Kidney capillary endothelial cell (primary cell): ENCODE data around the gene TRAIP.
"Not testable (repeated sequence)": the region's sequence is repeated elsewhere in the genome, so short reads cannot be mapped to it uniquely, and the experiment has no call there.

Experiments used
- DNase-seq: peaks from one replicate; pipeline ENCODE4 v3.0.0-alpha.2; 2018; ENCODE audit warnings: low spot score

TRAIP gene

DNA sequence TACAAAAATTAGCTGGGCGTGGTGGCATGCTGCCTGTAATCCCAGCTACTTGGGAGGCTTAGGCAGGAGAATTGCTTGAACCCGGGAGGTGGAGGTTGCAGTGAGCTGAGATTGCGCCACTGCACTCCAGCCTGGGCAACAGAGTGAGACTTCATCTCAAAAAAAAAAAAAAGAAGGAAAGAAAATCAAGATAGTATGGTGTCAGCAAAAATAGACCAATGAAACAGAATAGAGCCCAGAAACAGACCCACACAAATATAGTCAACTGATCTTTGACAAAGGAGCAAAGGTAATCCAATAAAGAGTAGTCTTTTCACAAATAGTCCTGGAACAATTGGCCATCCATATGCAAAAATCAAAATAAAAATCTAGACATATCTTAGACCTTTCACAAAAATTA is 33.2 kb downstream of the TRAIP start:
- not testable (repeated sequence) for DNase-seq

DNA sequence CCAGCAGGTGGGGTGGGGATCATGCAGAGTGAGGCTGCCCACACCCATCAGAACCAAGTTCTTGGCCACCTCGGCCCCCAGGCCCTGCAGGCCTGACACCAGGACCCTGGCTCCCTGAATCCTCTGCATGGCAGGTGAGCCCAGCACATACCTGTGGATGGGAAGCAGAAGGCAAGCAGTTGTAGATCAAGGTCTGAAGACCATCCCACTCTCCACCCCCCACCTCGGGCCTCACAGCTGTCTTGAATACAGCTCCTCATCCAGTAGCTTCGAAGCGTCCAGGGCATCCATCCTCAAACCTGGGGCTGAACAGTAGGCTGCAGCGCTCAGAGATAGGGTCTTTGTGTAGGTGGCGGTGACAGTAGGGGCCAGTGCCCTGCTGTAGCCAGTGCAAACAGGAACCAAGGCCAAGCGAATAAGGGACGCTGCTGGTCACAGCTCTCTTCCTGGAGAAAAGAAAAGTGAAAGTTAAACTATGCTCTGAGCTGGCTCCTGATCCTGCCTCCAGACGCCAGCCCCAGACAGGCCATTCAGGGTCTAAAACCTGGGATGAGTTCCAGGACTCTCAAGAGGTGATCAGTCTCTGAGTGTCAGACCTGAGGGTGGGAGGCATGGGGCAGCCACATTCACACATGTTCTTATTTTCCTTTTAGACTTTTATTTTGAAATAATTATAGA is 42.7 kb downstream of the TRAIP start, which contains the start of gene UBA7:
UBA7 (minus strand) TSS at position 457 of the 678 bp plus-strand sequence; CDS start at position 291, 166 bp downstream.
- peak; percentile 79 for DNase-seq

GRCh38 chr3:49812916-49813496 is 43.4 kb downstream of the TRAIP start:
- no peak for DNase-seq

- peak; percentile 55 for DNase-seq
Measured at GRCh38 chr3:49807431-49808114, 48.8 kb downstream of the TRAIP start.

DNA sequence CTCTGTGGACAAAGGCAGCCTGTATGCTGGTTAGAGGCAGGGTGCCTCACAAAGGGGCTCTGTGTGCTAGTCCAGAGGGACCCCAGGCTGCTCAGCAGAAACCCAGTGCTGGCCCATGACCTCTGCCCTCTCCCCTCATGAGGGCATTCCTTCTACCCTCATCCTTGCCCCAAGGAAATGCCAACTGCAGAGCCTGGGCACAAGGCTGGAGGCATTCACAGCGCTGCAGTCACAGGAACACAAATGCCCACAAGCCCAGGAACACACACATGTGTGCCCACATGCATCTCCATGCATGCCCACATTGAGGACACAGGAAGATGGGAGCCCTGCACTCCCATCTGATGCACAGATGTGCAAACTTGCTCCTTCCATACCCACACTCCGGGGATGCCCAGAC is 49.5 kb downstream of the TRAIP start:
- DNase-seq = peak; percentile 16

DNA sequence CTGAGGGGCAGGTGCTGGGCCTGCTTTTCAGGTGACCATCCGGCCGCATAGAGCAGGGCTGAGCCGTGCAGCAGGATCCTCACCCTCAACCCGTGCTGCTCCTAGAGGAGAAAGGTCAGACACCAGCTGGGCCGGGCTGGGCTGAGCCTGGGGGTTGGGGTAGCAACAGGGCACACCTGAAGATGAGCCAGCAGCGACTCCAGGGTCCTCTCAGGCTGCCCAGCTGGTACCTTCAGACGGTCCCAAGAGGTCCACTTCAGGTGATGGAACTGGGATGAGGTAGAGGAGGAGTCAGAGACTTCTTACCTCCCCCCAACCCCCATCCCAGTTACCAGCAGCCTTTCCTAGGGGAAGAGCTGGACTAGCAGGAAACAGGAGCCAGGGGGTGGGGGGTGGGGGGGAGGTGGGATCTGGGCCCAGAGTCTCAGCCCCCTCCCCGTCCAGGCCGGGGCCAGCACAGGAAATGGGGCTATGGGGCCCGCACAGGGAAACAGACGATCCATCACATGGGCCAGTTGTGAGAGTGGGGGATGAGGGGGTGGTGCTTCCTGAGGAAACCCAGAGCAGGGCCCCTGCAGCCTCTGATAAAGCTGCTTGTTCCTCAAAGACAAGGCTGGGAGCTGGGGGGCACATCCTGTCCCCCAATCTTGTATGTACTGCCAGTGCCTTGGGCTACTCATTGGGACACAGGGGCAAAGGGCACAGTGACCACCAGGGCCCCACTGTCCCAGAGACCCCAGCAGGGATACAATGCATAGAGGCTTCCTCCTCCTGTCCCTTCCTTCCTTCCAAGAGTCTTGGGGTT is 50.3 kb downstream of the TRAIP start:
- DNase-seq = peak; percentile 82

- peak; percentile 97 for DNase-seq
Measured at GRCh38 chr3:49805367-49805782, 51.0 kb downstream of the TRAIP start.

- peak; percentile 94 for DNase-seq
Measured at GRCh38 chr3:49804141-49805041, 52.0 kb downstream of the TRAIP start.

- DNase-seq = peak; percentile 61
Measured at GRCh38 chr3:49803465-49804140, 52.8 kb downstream of the TRAIP start.

- DNase-seq = peak; percentile 87
Measured at GRCh38 chr3:49802719-49803464, 53.5 kb downstream of the TRAIP start, which contains the start of gene INKA1. Gene INKA1, plus strand, starts transcription at chr3:49803261. Its CDS starts 132 bp downstream, at chr3:49803393.

- DNase-seq = no peak
Measured at GRCh38 chr3:49801160-49801559, 55.2 kb downstream of the TRAIP start.

- no peak for DNase-seq
Measured at GRCh38 chr3:49799761-49800160, 56.6 kb downstream of the TRAIP start, which contains the start of gene CDHR4. Gene CDHR4, minus strand, starts transcription at chr3:49799873. Its CDS starts 61 bp downstream, at chr3:49799812.

DNA sequence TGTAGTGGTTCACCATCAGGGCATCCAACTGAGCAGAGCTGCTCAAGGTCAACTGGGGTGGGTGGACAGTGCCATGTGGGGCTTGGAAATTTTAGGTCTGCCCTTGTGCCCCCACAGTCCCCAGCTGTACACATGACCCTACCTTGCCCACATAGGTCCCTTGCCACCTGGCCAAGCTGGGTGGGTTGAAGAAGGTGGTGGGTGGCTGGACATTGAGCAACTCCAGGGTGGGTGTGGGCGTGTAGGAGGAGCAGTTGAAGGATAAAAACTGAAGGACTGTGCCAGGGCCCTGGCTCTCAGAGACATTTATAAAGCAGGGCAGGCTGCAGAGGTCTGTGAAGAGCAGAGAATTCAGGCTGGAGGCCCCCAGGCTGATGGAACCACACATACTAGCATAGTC is 57.3 kb downstream of the TRAIP start:
- no peak for DNase-seq

GRCh38 chr3:49794926-49795905 is 61.1 kb downstream of the TRAIP start:
- DNase-seq = no peak

DNA sequence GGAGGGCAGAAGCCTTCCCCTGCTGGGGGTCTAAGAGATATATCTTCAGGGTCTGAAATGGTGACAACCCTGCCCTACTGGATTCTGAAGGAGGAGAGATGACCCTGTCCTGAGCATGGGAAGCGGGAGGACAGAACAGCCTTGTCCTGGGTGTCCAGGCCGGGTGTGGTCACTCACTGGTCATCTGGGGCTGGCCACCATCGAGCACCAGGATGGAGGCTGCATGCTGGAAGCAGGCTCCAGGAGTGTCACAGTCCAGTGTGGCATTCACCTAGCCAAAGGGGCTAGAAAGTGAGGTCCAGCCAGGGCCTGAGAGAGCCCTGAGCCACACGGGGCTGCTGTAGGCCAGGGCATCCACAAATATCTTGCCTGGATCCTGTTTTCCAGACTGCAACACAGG is 61.9 kb downstream of the TRAIP start:
- DNase-seq = no peak

- DNase-seq = no peak
Measured at GRCh38 chr3:49793486-49794085, 62.8 kb downstream of the TRAIP start.

DNA sequence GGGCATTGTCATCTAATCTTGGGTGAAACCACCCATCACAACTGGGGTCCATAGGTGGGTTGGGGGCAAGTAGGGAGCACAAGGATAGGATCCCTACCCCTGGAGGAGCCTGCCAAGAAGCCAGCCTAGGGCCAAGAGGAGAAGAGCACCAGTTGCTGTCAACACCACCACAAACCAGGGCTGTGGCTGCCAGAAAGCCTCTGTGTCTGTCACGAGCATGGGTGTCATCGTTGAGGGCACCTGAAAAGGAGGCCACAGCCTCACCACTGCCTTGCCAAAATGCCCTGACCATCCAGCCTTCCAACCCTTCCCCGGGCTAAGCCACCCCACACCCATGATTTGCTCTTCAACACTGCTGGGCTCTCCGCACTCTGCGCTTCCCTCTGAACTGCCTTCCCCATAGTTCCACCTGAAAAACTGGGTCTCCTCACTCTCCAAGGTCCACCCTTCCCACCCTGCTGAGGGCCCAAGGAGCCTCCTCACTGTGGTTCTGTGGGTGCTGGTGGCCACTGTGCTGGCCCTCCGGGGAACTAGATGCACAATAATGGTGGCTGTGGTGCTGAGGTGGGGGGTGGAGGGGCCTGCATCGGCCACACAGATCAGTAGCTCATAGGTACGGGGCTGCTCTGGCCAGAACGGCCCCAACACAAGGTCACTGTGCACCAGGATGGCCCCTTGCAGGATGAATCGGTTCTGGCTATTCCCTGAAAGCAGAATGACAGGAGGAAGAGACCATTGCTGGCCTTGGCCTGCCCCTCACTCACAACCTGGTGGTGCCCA is 63.8 kb downstream of the TRAIP start:
- DNase-seq = no peak
